ENCODE measurements around the gene BANP.

The BANP gene

GRCh38 chr16:87949071-87949744 is 2.0 kb upstream of the BANP start:
- DNase-seq: no peak

GRCh38 chr16:87951552-87952538 is 611 bp downstream of the BANP start:
- peak in 4 of 14 donors; percentile 12 to 62 (median 42) for DNase-seq

- DNase-seq: no peak
Measured at GRCh38 chr16:87952751-87953150, 1.5 kb downstream of the BANP start.

- DNase-seq: peak in 1 of 14 donors; percentile 14
Measured at GRCh38 chr16:87953308-87954215, 2.3 kb downstream of the BANP start.

GRCh38 chr16:87954361-87954760 is 3.1 kb downstream of the BANP start:
- peak in 2 of 14 donors; percentile 20 to 21 for DNase-seq

- DNase-seq: no peak
Measured at GRCh38 chr16:87954826-87955225, 3.6 kb downstream of the BANP start.

- DNase-seq: no peak
Measured at GRCh38 chr16:87955302-87956097, 4.3 kb downstream of the BANP start.

GRCh38 chr16:87956098-87956364 is 4.8 kb downstream of the BANP start:
- DNase-seq: no peak

- peak in 3 of 14 donors; percentile 26 to 41 (median 26) for DNase-seq
Measured at GRCh38 chr16:87956365-87957231, 5.4 kb downstream of the BANP start.

GRCh38 chr16:87957296-87958094 is 6.3 kb downstream of the BANP start:
- DNase-seq: no peak

- DNase-seq: no peak
Measured at GRCh38 chr16:87958632-87959031, 7.4 kb downstream of the BANP start.

- no peak for DNase-seq
Measured at GRCh38 chr16:87959391-87959990, 8.3 kb downstream of the BANP start.

GRCh38 chr16:87960296-87960695 is 9.1 kb downstream of the BANP start:
- no peak for DNase-seq

GRCh38 chr16:87960852-87961251 is 9.6 kb downstream of the BANP start:
- DNase-seq: no peak

- DNase-seq: no peak
Measured at GRCh38 chr16:87961623-87962022, 10.4 kb downstream of the BANP start.

GRCh38 chr16:87963400-87963799 is 12.2 kb downstream of the BANP start:
- DNase-seq: no peak

GRCh38 chr16:87964049-87964659 is 12.9 kb downstream of the BANP start:
- no peak for DNase-seq

GRCh38 chr16:87965417-87965816 is 14.2 kb downstream of the BANP start:
- no peak for DNase-seq

GRCh38 chr16:87966064-87966645 is 14.9 kb downstream of the BANP start:
- DNase-seq: no peak
